Breast epithelium (tissue), 4 donors: ENCODE results near the gene SUCLG1. TPM values are rescaled to one million over a fixed set of nuclear protein-coding genes. Genes with fewer than 3 reads are reported as not detected.

Experiments
- DNase-seq, 2 donors: peaks; one replicate each; pipeline ENCODE4 v3.0.0-alpha.2; 2019; ENCODE audit warnings: low spot score in 2 of 2
- H3K27ac ChIP-seq, 2 donors: fragments of 200-600 bp; sonication (generic) in 1 of 2; one replicate each; pipeline ENCODE4 v1.5.1; 2016 to 2019; ENCODE audit warnings: mild to moderate bottlenecking in 1 of 2
- H3K27me3 ChIP-seq, 2 donors: fragments of 200-600 bp; sonication (generic) in 1 of 2; one replicate each; pipeline versions ENCODE4 v1.5.1 to v1.6.0; 2017 to 2019; ENCODE audit warnings: control low read depth in 1 of 2, mild to moderate bottlenecking in 1 of 2
- H3K36me3 ChIP-seq: fragments of 200-600 bp; one replicate; pipeline ENCODE4 v1.5.1; 2019
- H3K4me1 ChIP-seq, 2 donors: fragments of 200-600 bp; sonication (generic); one replicate each; pipeline ENCODE4 v1.5.1; 2016 to 2019; ENCODE audit warnings: control low read depth in 1 of 2
- H3K4me3 ChIP-seq, 3 donors: fragments of 200-600 bp; sonication (generic); 1 replicate in 2 of 3; 2 replicates in 1 of 3; pipeline ENCODE4 v1.5.1; 2016 to 2019; ENCODE audit warnings: mild to moderate bottlenecking in 3 of 3, moderate library complexity in 2 of 3
- H3K9me3 ChIP-seq, 2 donors: fragments of 200-600 bp; sonication (generic) in 1 of 2; one replicate each; pipeline ENCODE4 v1.5.1; 2016 to 2019; ENCODE audit warnings: control low read depth in 1 of 2
- CTCF ChIP-seq, 3 donors: fragments of 450-650 bp; IDR thresholded peaks; one replicate each; pipeline ENCODE4 v1.5.1; 2016 to 2017; ENCODE audit warnings: antibody characterized with exemption in 3 of 3, mild to moderate bottlenecking in 3 of 3, moderate library complexity in 3 of 3
- POLR2A ChIP-seq: fragments of 450-650 bp; IDR thresholded peaks from one replicate; pipeline ENCODE4 v1.6.1; 2016; ENCODE audit warnings: antibody characterized with exemption, mild to moderate bottlenecking, moderate library complexity
- POLR2AphosphoS5 ChIP-seq, 3 donors: sonication (generic); formaldehyde crosslinking; IDR thresholded peaks; one replicate each; pipeline ENCODE4 v1.6.1; 2017; ENCODE audit warnings: antibody characterized with exemption in 3 of 3
- intact Hi-C: fragments of 100-400 bp; cut with DNase I; formaldehyde crosslinking; loops from one replicate; pipeline ENCODE4 v1.15.1; 2023; ENCODE audit warnings: low total_unique reads
- total RNA-seq, 3 donors: library from RNA; depleted of rRNA; stranded (reverse); fragments of >200 nt; gene quantifications; one replicate each; pipeline ENCODE4 v1.1.0, GENCODE V29; 2016

SUCLG1 gene
- total RNA-seq, 3 donors from 2014 or later: 108 to 112 (median 110) TPM

- no peaks in the 10 kb centered on the region for H3K4me1 ChIP-seq
- no peak overlapping the region for H3K27ac ChIP-seq
- H3K4me3 ChIP-seq: no peak overlapping the region
- H3K9me3 ChIP-seq: no peaks in the 10 kb centered on the region
- TF ChIP-seq POLR2A (no peak), CTCF (IDR thresholded peaks at IDR 0.05) (no peak), POLR2AphosphoS5 (IDR thresholded peaks at IDR 0.05) (no peak)
- intact Hi-C loops: no loop called here
- DNase-seq: no peak
- H3K27me3 ChIP-seq: no peaks in the 10 kb centered on the region
- H3K36me3 ChIP-seq: no peaks in the 10 kb centered on the region
These were observed 35.0 kb upstream of the SUCLG1 start for GRCh38 chr2:84494070-84494469.

- no peaks in the 10 kb centered on the region for H3K36me3 ChIP-seq
These were observed 34.4 kb upstream of the SUCLG1 start for GRCh38 chr2:84493514-84493913.

GRCh38 chr2:84492571-84492970, 33.5 kb upstream of the SUCLG1 start:
- intact Hi-C loops: no loop called here
- no peaks in the 10 kb centered on the region for H3K36me3 ChIP-seq
- H3K4me3 ChIP-seq: no peak overlapping the region
- no peaks in the 10 kb centered on the region for H3K9me3 ChIP-seq
- H3K27ac ChIP-seq: no peak overlapping the region
- H3K4me1 ChIP-seq: no peaks in the 10 kb centered on the region
- TF ChIP-seq POLR2AphosphoS5 (IDR thresholded peaks at IDR 0.05) (no peak), CTCF (IDR thresholded peaks at IDR 0.05) (no peak), POLR2A (no peak)
- DNase-seq: no peak
- no peaks in the 10 kb centered on the region for H3K27me3 ChIP-seq

More at GRCh38 chr2:84493514-84493913, 34.4 kb upstream of the SUCLG1 start:
- Histone ChIP-seq H3K27me3 (no peaks in the 10 kb centered on the region), H3K9me3 (no peaks in the 10 kb centered on the region), H3K4me1 (no peaks in the 10 kb centered on the region), H3K27ac (no peak overlapping the region), H3K4me3 (no peak overlapping the region)
- no peak for DNase-seq
- TF ChIP-seq POLR2AphosphoS5 (IDR thresholded peaks at IDR 0.05) (no peak), POLR2A (no peak), CTCF (IDR thresholded peaks at IDR 0.05) (no peak)
- intact Hi-C loops: no loop called here

GRCh38 chr2:84491741-84492140, 32.7 kb upstream of the SUCLG1 start:
- TF ChIP-seq POLR2AphosphoS5 (IDR thresholded peaks at IDR 0.05) (no peak), POLR2A (no peak), CTCF (IDR thresholded peaks at IDR 0.05) (no peak)
- Histone ChIP-seq H3K27ac (no peak overlapping the region), H3K4me3 (no peak overlapping the region), H3K36me3 (no peaks in the 10 kb centered on the region), H3K9me3 (no peaks in the 10 kb centered on the region), H3K4me1 (no peaks in the 10 kb centered on the region), H3K27me3 (no peaks in the 10 kb centered on the region)
- intact Hi-C loops: no loop called here
- no peak for DNase-seq

- Histone ChIP-seq H3K27me3 (no peaks in the 10 kb centered on the region), H3K36me3 (no peaks in the 10 kb centered on the region), H3K4me1 (no peaks in the 10 kb centered on the region), H3K9me3 (no peaks in the 10 kb centered on the region), H3K4me3 (no peak overlapping the region), H3K27ac (no peak overlapping the region)
- TF ChIP-seq POLR2A (no peak), CTCF (IDR thresholded peaks at IDR 0.05) (no peak), POLR2AphosphoS5 (IDR thresholded peaks at IDR 0.05) (no peak)
- intact Hi-C loops: no loop called here
- DNase-seq: no peak
These were observed 32.2 kb upstream of the SUCLG1 start for GRCh38 chr2:84491256-84491655.
